ELF-1 (cell line): ENCODE measurements around the gene GPC6.

Experiments
- DNase-seq: peaks from one replicate; pipeline ENCODE4 v3.0.0-alpha.2; 2016; ENCODE audit warnings: low read depth, low spot score

Gene GPC6

GRCh38 chr13:93230261-93230855 lies 3.8 kb downstream of the GPC6 start:
- no peak for DNase-seq

DNA sequence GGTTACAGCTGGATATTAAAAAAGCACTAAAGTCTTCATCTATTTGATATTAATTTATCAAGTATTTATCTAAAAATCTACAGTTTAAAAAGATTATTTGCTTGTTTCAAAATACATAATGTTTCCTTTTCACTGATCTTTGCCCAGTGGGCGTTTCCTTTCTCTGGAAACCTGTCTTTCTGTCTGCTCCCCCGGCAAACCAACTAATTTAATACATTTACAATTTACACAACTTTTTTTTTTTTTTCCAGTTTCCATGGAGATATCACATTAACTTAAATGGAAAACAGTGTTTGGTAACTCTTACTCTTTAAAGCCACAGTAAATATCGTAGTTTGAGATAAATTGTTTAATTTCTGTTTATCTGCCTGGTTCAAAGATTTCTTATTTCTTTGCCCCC lies 5.3 kb downstream of the GPC6 start:
- DNase-seq = no peak

GRCh38 chr13:93233997-93234416 lies 7.4 kb downstream of the GPC6 start:
- DNase-seq = peak; percentile 93

GRCh38 chr13:93234459-93234858 lies 7.9 kb downstream of the GPC6 start:
- DNase-seq = no peak

DNA sequence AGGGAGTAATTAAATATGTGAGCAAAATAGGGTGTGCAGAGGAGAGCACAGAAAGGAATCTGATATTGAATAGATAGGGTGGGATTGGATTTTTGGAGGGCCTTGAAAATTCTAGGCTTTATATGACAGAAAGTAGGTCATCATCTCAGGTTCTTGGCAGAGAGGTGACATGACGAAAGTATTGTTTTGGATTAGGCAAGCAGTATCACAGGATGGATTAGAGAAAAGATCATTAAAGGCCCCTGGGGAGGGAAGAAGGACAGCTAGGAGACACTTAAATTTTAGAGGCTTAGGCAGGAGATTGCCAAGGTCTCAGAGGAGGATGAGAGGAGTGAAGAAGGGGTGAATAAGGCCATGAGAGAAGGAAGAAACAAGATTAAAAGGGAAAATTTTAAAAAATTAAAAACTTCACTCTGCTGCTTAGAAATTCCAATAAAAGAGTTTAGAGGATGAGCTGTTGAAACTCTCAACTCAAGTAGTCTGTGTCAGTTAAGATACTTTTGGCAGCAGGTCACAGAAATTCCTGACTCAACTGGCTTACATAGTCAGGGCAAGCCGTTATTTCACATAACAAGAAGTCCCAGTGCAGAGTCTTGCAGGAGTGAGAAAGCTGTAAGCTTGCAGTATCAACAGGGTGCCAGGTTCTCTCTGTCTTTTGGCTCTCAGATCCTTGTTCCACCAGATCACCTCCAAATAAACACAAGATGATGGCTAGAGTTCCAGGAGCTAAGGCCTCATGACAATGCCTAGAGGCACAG lies 8.8 kb downstream of the GPC6 start:
- DNase-seq = no peak

DNA sequence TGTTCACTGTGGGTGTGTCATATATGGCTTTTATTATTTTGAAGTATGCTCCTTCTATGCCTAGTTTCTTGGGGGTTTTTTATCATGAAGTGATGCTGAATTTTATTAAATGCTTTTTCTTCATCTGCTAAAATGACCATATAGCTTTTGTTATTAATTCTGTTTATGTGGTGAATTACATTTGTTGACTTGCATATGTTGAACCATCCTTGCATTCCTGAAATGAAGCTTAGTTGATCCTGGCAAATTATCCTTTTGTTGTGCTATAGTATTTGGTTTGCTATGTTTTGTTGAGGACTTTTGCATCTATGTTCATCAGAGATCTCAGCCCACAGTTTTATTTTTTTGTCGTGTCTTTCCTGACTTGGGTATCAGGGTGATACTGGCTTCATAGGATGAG lies 12.1 kb downstream of the GPC6 start:
- DNase-seq = no peak

DNA sequence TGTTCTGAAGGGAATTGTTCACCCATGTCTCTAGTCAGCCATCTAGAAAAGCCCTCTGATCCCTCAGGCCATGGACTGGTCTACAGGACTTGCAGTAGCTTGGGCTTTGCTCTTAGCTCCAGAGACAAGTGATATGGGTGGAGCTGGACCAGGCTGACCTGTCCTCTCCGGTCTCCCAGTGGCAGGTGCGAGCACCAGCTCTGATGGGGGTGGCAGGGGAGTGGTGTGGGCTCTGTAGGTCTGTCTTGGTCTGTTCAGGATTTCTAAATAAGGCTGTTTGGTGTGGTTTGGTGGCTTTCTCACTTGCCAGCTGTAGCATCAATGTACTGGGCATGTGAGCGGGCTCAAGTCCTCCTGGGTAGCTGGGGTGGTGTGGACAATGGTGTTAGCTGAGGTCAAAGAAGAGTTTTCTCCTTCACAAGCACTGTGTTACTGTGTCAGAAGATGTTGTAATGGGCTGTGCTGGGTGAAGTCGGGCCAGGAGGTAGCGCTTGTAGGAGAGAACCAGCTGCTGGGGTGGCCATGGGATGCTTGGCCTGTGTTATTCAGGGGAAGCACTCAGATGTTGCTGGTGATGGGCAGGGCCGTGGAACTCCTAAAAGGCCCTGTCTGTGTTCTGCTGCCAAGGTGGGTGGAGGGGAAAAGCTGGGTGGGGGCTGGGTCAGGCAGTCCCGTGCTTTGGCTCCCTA lies 16.9 kb downstream of the GPC6 start:
- no peak for DNase-seq

- peak; percentile 18 for DNase-seq
Measured at GRCh38 chr13:93244141-93244917, 17.7 kb downstream of the GPC6 start.

GRCh38 chr13:93244918-93245280 lies 18.3 kb downstream of the GPC6 start:
- no peak for DNase-seq

- no peak for DNase-seq
Measured at GRCh38 chr13:93246069-93246468, 19.5 kb downstream of the GPC6 start.

GRCh38 chr13:93248627-93249047 lies 22.0 kb downstream of the GPC6 start:
- peak; percentile 64 for DNase-seq

DNA sequence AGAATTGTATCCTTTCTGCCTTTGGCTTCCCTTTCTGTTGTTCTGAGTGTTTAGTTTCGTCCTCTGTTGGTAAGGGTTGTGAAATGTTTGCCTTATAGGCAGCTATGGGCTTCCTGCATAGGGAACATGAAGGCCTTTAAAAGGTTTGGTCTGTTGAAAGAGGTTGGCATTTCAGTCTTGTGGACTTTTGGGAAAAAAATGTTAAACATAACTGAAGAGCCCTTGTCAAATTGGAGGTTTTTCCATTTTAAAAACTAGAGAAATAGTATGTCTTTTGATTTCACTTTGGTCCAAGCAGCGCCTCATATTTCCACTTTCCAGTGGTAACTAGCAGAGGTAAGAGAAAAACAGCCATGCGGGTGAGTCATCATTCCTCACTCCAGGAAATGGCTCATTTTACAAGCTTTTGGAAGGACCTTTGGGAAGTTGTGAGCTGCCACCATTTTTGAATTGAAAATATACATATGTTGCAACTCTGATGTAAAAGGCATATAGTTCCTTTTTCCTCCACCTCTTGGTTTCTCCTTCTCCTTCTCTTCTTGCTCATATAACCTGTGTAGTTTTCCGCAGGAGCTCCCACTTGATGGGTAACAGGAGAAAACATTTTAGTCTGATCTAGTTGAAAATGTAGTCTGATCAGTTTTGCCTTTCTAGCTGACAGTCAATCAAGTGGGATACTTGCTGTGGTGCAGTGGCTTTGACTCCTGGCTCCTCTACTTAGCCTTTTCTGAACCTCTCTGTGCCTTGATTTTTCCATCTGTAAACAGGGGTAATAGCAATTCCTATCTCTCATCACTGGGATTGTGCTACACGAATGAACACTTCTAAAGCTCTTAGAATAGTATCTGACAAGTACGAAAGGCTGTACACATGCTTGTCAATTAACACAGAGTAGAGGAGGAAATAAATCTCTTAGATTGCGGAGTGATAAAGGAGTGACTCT lies 23.0 kb downstream of the GPC6 start:
- peak; percentile 33 for DNase-seq

DNA sequence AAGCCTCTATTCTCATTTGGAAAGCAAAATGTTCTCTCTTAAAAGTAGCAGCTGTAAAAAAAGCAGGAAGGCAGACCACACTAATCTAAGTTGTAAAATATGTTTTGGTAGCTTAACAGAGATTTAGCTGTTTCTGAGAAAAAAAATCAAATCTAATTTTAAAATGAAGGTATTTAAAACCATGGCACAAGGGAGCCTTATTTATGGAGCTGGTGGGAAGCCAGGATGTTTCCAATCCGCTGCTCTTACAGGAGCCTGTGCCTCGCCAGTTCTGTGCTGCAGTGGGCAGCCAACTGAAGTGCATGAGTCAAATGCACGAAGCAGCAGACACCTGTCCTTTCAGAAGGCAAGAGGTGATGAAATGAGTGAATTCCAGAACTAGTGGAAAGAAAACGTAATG lies 28.2 kb downstream of the GPC6 start:
- no peak for DNase-seq

DNA sequence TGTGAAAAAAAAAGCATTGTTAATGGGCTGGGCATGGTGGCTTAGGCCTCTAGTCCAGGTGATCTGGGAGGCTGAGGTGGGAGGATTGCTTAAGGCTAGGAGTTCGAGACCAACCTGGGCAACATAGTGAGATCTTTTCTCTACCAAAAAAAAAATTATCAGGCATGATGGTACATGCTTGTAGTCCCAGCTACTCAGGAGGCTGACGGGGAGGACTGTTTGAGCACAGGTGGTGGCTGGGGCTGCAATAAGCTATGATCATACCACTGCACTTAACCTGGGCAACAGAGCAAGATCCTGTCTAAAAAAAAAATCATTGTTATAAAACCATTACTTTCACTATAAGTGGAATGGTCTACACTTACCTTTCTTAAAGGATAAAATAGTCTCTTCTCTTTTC lies 30.4 kb downstream of the GPC6 start:
- DNase-seq = no peak

- DNase-seq = no peak
Measured at GRCh38 chr13:93259527-93260080, 33.0 kb downstream of the GPC6 start.

GRCh38 chr13:93260591-93260990 lies 34.0 kb downstream of the GPC6 start:
- DNase-seq = no peak

GRCh38 chr13:93262729-93263345 lies 36.2 kb downstream of the GPC6 start:
- DNase-seq = no peak

GRCh38 chr13:93264876-93265275 lies 38.3 kb downstream of the GPC6 start:
- no peak for DNase-seq

DNA sequence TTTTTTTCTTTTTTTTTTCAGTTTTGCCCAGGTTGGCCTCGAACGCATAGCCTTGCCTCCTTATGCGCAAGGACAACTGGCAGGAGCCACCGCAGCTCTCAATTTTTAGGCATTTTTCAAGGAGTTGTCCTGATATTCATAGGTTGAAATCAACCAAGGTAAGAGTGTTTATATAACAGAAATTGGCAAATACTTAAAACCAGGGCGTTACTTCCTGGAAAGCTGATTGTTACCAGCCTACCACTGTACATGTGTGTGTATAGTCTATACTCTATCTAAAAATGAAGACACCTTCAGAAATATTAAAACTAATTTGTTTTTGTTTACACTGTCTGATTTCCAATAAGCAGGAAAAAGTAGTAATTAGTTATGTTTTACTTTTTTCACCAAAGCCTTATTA lies 39.2 kb downstream of the GPC6 start:
- no peak for DNase-seq

DNA sequence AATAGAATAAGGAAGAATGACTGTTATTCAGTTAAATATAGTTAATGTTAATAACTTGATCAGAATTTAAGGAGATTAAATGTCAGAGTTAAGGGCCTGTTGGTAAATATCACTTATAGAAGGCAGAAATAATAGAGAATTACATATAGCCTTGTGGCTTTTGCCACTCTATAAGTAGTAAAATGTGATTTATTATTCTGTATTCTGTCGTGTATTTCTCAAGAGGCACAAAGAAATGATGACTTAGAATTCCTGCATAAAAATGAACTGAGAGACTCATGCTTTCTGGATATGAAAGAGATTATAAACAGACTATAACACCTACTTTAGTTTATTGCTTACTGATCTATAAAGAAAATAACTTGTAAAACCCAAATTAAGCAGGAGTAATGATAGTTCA lies 40.1 kb downstream of the GPC6 start:
- no peak for DNase-seq
